H1 (cell line): Measurements from ENCODE around the gene AHRR. TPM values are rescaled to one million over a fixed set of nuclear protein-coding genes. Genes with fewer than 3 reads are reported as not detected.

Source experiments
- CTCF ChIA-PET: fragments of 300-600 bp; sonication (Branson Sonifier 250); formaldehyde crosslinking; loops from one replicate; lab custom pipeline; 2021; ENCODE audit not compliant: partially characterized antibody; lab: Charles Lee
- POLR2A ChIA-PET: fragments of 300-600 bp; sonication (Branson Sonifier 250); formaldehyde crosslinking; loops from one replicate; lab custom pipeline; 2021; ENCODE audit warnings: inconsistent platforms; ENCODE audit not compliant: partially characterized antibody; lab: Charles Lee
- DNase-seq, 2 experiments: peaks; one replicate each; pipeline versions ENCODE4 v3.0.0 to v3.0.0-alpha.2; 2010 to 2022; ENCODE audit warnings: low spot score in 2 of 2, low read depth in 1 of 2, mixed read lengths in 1 of 2
- FAIRE-seq: peaks from 2 replicates; lab custom pipeline; 2011; peaks lifted over from hg19 to GRCh38; lab: Jason Lieb, UNC
- H2AFZ ChIP-seq: 2 replicates; pipeline ENCODE4 v1.8.1; 2012; ENCODE audit warnings: low read length, inconsistent platforms
- H2AK5ac ChIP-seq: 2 replicates; pipeline ENCODE4 v1.6.1; 2013; ENCODE audit warnings: low read depth, low read length
- H2BK120ac ChIP-seq: replicated peaks from 2 replicates; pipeline ENCODE3; 2013; ENCODE audit warnings: low read depth, low read length, inconsistent platforms
- H2BK12ac ChIP-seq: 2 replicates; pipeline ENCODE4 v1.6.1; 2013; ENCODE audit warnings: low read depth, low read length
- H2BK15ac ChIP-seq: 2 replicates; pipeline ENCODE4 v1.6.1; 2013; ENCODE audit warnings: low read length
- H2BK20ac ChIP-seq: 2 replicates; pipeline ENCODE4 v1.6.1; 2013; ENCODE audit warnings: low read length
- H2BK5ac ChIP-seq: 2 replicates; pipeline ENCODE4 v1.6.1; 2013; ENCODE audit warnings: low read depth, low read length
- H3K14ac ChIP-seq: 2 replicates; pipeline ENCODE4 v1.6.1; 2013; ENCODE audit warnings: inconsistent platforms; ENCODE audit not compliant: insufficient read length
- H3K18ac ChIP-seq: 2 replicates; pipeline ENCODE4 v1.6.1; 2013; ENCODE audit warnings: low read length; ENCODE audit errors: extremely low read depth
- H3K23ac ChIP-seq: 2 replicates; pipeline ENCODE4 v1.6.1; 2013; ENCODE audit warnings: inconsistent platforms; ENCODE audit not compliant: insufficient read length
- H3K23me2 ChIP-seq: 2 replicates; pipeline ENCODE4 v1.6.1; 2013; ENCODE audit warnings: low read depth, low read length
- H3K27ac ChIP-seq: 2 replicates; pipeline ENCODE4 v1.6.1; 2011; ENCODE audit warnings: low read depth, low read length, inconsistent platforms
- H3K27me3 ChIP-seq, 4 experiments: replicated peaks in 1 of 4; 1 replicate in 1 of 4; 2 replicates in 3 of 4; pipeline versions ENCODE4 v1.6.1 to v1.8.1; 2011 to 2013; ENCODE audit warnings: low read length in 3 of 4, mild to moderate bottlenecking in 3 of 4, inconsistent platforms in 2 of 4, mixed read lengths in 2 of 4, moderate library complexity in 1 of 4; ENCODE audit not compliant: control insufficient read depth in 3 of 4, insufficient read depth in 3 of 4; ENCODE audit errors: extremely low read depth in 1 of 4
- H3K36me3 ChIP-seq, 4 experiments: 2 replicates each; pipeline versions ENCODE4 v1.6.1 to v1.8.1; 2011 to 2013; ENCODE audit warnings: mild to moderate bottlenecking in 4 of 4, low read length in 3 of 4, moderate library complexity in 2 of 4, control low read depth in 1 of 4, inconsistent platforms in 1 of 4; ENCODE audit not compliant: insufficient read depth in 4 of 4, control insufficient read depth in 2 of 4
- H3K4ac ChIP-seq: replicated peaks from 2 replicates; pipeline ENCODE3; 2013; ENCODE audit warnings: low read length, low read depth, mixed read lengths, inconsistent platforms; ENCODE audit not compliant: insufficient read length
- H3K4me1 ChIP-seq, 4 experiments: replicated peaks in 1 of 4; 1 replicate in 1 of 4; 2 replicates in 3 of 4; pipeline versions ENCODE4 v1.6.1 to v1.8.1; 2011 to 2013; ENCODE audit warnings: low read length in 3 of 4, inconsistent platforms in 2 of 4, mixed read lengths in 1 of 4; ENCODE audit not compliant: insufficient read depth in 4 of 4, control insufficient read depth in 3 of 4
- H3K4me2 ChIP-seq, 2 experiments: 2 replicates each; pipeline versions ENCODE4 v1.6.1 to v1.8.1; 2011 to 2013; ENCODE audit warnings: low read depth in 2 of 2, low read length in 2 of 2, control low read depth in 1 of 2, inconsistent platforms in 1 of 2, mild to moderate bottlenecking in 1 of 2; ENCODE audit not compliant: insufficient read depth in 1 of 2
- H3K4me3 ChIP-seq, 4 experiments: fragments of 200-600, 300-600 bp in 1 of 4; sonication (generic), shearing (Covaris generic), sonication (Bioruptor Twin) in 1 of 4; 2 replicates each; pipeline versions ENCODE4 v1.5.1 to v1.8.1; 2011 to 2016; ENCODE audit warnings: low read length in 4 of 4, low read depth in 3 of 4, control low read depth in 2 of 4, inconsistent platforms in 2 of 4, mild to moderate bottlenecking in 2 of 4, mixed read lengths in 1 of 4, moderate library complexity in 1 of 4; ENCODE audit not compliant: insufficient read depth in 2 of 4; ENCODE audit errors: extremely low read depth in 1 of 4
- H3K56ac ChIP-seq: replicated peaks from 2 replicates; pipeline ENCODE3; 2013; ENCODE audit warnings: low read depth, mild to moderate bottlenecking, mixed read lengths, low read length, inconsistent platforms; ENCODE audit not compliant: insufficient read length
- H3K79me1 ChIP-seq: 2 replicates; pipeline ENCODE4 v1.6.1; 2013; ENCODE audit warnings: low read depth, low read length, control low read depth
- H3K79me2 ChIP-seq, 2 experiments: 2 replicates each; pipeline versions ENCODE4 v1.6.1 to v1.8.1; 2012 to 2013; ENCODE audit warnings: low read length in 2 of 2, mild to moderate bottlenecking in 2 of 2, inconsistent platforms in 1 of 2; ENCODE audit not compliant: insufficient read depth in 2 of 2, control insufficient read depth in 1 of 2
- H3K9ac ChIP-seq, 4 experiments: replicated peaks in 1 of 4; 1 replicate in 1 of 4; 2 replicates in 3 of 4; pipeline versions ENCODE4 v1.6.1 to v1.8.1; 2011 to 2013; ENCODE audit warnings: low read depth in 3 of 4, low read length in 3 of 4, control low read depth in 2 of 4, mild to moderate bottlenecking in 2 of 4, moderate library complexity in 2 of 4, inconsistent platforms in 1 of 4; ENCODE audit errors: extremely low read depth in 1 of 4
- H3K9me3 ChIP-seq, 2 experiments: 2 replicates each; pipeline versions ENCODE4 v1.6.1 to v1.8.1; 2012 to 2013; ENCODE audit warnings: mild to moderate bottlenecking in 2 of 2, moderate library complexity in 2 of 2, control low read depth in 1 of 2, inconsistent platforms in 1 of 2, low read depth in 1 of 2, low read length in 1 of 2, mixed read lengths in 1 of 2; ENCODE audit not compliant: insufficient read depth in 2 of 2
- H4K20me1 ChIP-seq, 2 experiments: replicated peaks in 1 of 2; 2 replicates each; pipeline versions ENCODE3 to v1.8.1; 2011 to 2013; ENCODE audit warnings: inconsistent platforms in 2 of 2, low read length in 2 of 2, mild to moderate bottlenecking in 1 of 2; ENCODE audit not compliant: insufficient read depth in 2 of 2, control insufficient read depth in 1 of 2
- H4K5ac ChIP-seq: 2 replicates; pipeline ENCODE4 v1.6.1; 2013; ENCODE audit warnings: low read length, low read depth, mixed read lengths, inconsistent platforms; ENCODE audit not compliant: insufficient read length
- H4K8ac ChIP-seq: 2 replicates; pipeline ENCODE4 v1.8.0; 2013; ENCODE audit warnings: mild to moderate bottlenecking, moderate library complexity, low read length, inconsistent platforms; ENCODE audit not compliant: insufficient read depth; ENCODE audit errors: extremely low read depth
- H4K91ac ChIP-seq: replicated peaks from 2 replicates; pipeline ENCODE3; 2013; ENCODE audit warnings: low read length, mixed read lengths, inconsistent platforms; ENCODE audit not compliant: insufficient read length
- BCL11A ChIP-seq, 2 experiments: IDR thresholded peaks; one replicate each; pipeline ENCODE4 v1.6.1; 2011; ENCODE audit warnings: low read depth in 2 of 2, low read length in 2 of 2, mild to moderate bottlenecking in 2 of 2
- CEBPB ChIP-seq: IDR thresholded peaks from 2 replicates; pipeline ENCODE4 v1.6.1; 2012; ENCODE audit warnings: low read depth, low read length
- POU5F1 ChIP-seq: IDR thresholded peaks from 2 replicates; pipeline ENCODE4 v1.6.1; 2011; ENCODE audit warnings: low read depth, mild to moderate bottlenecking, low read length, moderate library complexity
- TCF12 ChIP-seq: IDR thresholded peaks from 2 replicates; pipeline ENCODE4 v1.6.1; 2011; ENCODE audit warnings: low read depth, mild to moderate bottlenecking, low read length
- WGBS, 2 experiments: shearing (Covaris generic) in 1 of 2; methylation state at CpG; one replicate each; pipeline versions ENCODE4 v1.1.6 to v1.1.7; 2013 to 2015; ENCODE audit warnings: low lambda C conversion rate in 2 of 2, mixed read lengths in 2 of 2, inconsistent platforms in 1 of 2, low coverage in 1 of 2, missing lambda C conversion rate in 1 of 2; ENCODE audit not compliant: insufficient replicate concordance in 2 of 2, insufficient coverage in 1 of 2, insufficient read length in 1 of 2; ENCODE audit errors: extremely low coverage in 1 of 2, missing lambda C conversion rate in 1 of 2; 5-methylcytosine and 5-hydroxymethylcytosine counted together
- polyA plus RNA-seq, 7 experiments: library from polyadenylated mRNA; depleted of rRNA in 3 of 7; stranded (reverse) in 5 of 7; unstranded in 2 of 7; fragments of >200 nt in 5 of 7; fragments of 200-250 nt in 2 of 7; gene quantifications; 1 replicate in 5 of 7; 2 replicates in 1 of 7; 4 replicates in 1 of 7; pipeline versions ENCODE4 v1.2.1 to v1.2.3, GENCODE V29; 2011 to 2013; ENCODE audit warnings: missing spikeins in 2 of 7, mixed read lengths in 2 of 7
- total RNA-seq: library from RNA; stranded (reverse); fragmentation: NEBNext Ultra II Directional; extraction: Animal tissue kit (Norgen Biotek cat#: 25700); gene quantifications from 2 replicates; pipeline ENCODE4 v1.2.1, GENCODE V29; 2021

The AHRR gene
- total and polyA plus RNA-seq, 2 of the 8 experiments (the other 6 are each of a cell fraction or from before 2014, with no cell fraction given), result 0.41 to 0.80 TPM

DNA sequence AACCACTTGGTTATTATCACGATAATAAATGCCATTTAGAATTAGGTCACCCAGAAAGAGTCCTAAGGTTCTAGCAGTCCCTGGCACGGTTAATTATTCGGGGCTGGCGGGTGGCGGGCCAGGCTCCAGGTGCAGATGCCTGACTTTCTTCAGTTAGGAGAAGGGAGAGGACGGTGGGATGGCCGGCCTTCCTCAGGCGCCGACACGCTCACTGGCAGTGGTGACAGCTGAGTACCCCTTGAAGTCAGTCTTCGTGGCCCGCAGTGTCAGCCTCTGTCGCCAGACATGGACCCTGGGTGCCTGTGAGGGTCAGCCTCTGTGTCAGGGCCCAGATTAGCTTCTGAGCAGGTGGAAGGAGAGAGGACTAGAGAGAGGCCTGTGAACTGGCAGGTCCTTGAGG is 100.4 kb downstream of the AHRR start:
- Histone ChIP-seq H2BK12ac (no peak overlapping the region), H3K23ac (no peak overlapping the region), H2BK15ac (no peak overlapping the region), H4K5ac (no peak overlapping the region), H3K4me3 (no peak overlapping the region), H3K9me3 (no peaks in the 10 kb centered on the region), H2BK20ac (no peak overlapping the region), H4K20me1 (peaks cover 0 to 4% of the 10 kb centered on the region in 2 experiments), H3K79me2 (no peaks in the 10 kb centered on the region), H2BK5ac (no peak overlapping the region), H3K27ac (no peak overlapping the region), H3K9ac (no peak overlapping the region), H3K23me2 (peaks cover 9% of the 10 kb centered on the region; the same call in 1 of the 2 replicates), H3K14ac (no peak overlapping the region), H3K18ac (no peak overlapping the region), H4K8ac (no peak overlapping the region), H4K91ac (no peak overlapping the region), H2BK120ac (no peak overlapping the region), H3K79me1 (no peaks in the 10 kb centered on the region), H3K4ac (no peak overlapping the region), H3K56ac (no peak overlapping the region), H3K27me3 (no peaks in the 10 kb centered on the region), H3K4me1 (peaks cover 0 to 6% (median 0%) of the 10 kb centered on the region in 4 experiments; a peak in 1 of 7 replicates), H3K36me3 (no peaks in the 10 kb centered on the region), H2AK5ac (no peak overlapping the region), H3K4me2 (no peak overlapping the region), H2AFZ (no peak overlapping the region)
- ChIA-PET CTCF (interaction anchor here (1.2 kb wide), 1 partner anchor 84 kb away, joined by 4 read pairs; no protein-coding TSS in a partner anchor), POLR2A (interaction anchor here (0.8 kb wide), 1 partner anchor 23 kb away, joined by 3 read pairs; no protein-coding TSS in a partner anchor)
- WGBS, 2 experiments, result 94% methylated on average over 10 of the region's 13 CpGs; no CpG with 5 or more reads in 1 of the 2 experiments
- DNase-seq (no peak), FAIRE-seq (no peak)
- TF ChIP-seq CEBPB (no peak), TCF12 (no peak), POU5F1 (no peak), BCL11A (IDR thresholded peaks at IDR 0.05; ENCODE audit: low read depth in 2 of 2, low read length in 2 of 2) (no peak)
